NCI-H128 (cell line): ENCODE data around the gene CASD1.

Experiments used
- DNase-seq: peaks from one replicate; lab custom pipeline; 2025; ENCODE audit not compliant: unreplicated experiment; lab: John Stamatoyannopoulos, UW

Gene CASD1

DNA sequence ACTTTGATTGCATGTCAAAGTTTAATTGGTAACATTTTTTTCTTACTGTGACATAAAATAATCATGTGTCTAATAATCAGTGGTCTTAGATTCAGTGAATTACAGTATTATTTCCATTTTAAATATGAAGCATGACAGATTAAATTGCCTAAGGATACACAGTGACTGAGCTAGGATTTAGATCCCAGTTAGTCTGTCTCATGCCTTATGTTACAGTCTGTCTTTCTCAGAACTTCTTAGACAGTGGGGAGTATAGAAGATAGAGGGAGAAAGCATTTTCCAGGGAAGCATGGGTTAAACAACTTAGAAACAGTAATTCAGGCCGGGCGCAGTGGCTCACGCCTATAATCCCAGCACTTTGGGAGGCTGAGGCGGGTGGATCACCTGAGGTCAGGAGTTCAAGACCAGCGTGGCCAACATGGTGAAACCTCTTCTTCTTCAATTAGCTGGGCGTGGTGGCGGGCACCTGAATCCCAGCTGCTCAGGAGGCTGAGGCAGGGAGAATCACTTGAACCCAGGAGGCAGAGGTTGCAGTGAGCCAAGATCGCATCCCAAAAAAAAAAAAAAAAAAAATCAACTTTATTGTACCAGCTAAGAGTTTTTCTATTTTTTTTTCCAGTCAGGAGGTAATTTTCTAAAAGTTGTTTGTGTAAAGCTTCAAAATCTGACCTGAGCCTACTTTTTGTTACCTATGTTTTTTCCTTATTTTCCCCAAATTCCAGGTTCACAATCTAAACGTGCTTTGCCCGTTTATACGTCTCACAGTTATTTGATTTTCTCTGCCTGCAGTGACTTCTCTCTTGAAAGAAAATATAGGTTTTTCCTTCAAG lies 3.3 kb downstream of the CASD1 start:
- no peak for DNase-seq

DNA sequence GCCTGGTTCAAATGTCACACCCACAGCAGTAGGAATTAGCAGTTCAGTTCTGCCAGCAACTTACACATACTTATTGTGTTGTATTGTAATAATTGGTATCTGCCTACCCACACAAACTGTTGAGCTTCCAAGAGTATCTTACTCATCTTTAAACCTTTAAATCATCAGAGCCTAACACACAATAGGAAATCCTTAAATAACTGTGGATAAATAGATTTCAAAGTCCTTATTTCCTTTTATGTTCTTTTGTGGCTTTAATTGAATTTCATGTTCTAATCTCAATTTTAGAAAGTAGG lies 3.9 kb downstream of the CASD1 start:
- no peak for DNase-seq

DNA sequence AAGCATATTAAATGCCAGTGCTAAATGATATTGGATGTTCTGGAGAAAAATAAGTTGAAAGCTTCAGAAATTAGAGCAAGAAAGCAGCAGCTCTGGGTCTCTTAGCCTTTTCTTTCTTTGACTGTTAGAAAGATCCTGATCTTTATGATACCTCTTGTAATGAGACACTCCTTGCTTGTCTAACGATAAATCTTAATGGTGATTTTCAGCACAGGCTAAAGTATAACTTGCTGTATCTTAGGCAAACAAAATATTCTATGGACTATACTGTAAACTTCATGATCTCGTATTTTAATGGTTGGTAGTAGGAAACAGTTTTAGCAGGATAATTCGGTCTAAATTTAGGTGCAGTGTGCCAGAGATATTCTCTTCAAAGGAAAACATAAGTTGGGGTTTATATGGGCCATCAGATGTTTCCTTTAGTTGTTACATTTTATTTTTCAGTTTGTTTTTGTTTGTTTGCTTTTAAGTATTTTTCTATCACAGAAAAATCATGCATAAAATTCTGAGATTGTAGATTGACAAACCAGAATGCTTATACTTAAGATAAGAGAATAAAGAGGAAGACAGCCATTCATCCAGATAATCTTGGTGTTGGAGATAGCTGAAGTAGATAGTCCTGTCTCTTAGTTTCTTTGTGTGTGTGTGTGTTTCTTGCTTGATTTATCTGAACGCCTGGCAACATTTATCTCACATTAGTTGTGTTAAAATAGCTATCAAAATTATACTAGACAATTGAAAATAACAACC lies 4.7 kb downstream of the CASD1 start:
- no peak for DNase-seq

DNA sequence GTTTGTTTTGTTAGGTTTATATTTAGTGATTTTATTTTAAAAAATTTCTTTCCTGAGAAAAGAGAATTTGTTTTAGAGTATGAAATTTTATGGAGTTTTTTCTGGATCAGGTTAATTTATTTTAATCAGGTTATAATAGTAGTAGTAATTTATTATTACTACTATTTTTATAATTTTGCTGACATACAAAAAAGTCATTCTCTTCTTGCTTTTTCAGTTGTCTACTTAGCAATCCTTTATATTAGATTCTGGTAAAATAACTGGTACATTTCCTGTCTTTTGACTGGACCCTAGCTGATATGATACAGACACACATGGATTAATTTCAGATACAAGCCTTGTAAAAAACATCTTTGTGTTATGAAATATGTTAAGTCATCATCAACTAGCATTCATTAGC lies 5.3 kb downstream of the CASD1 start:
- no peak for DNase-seq

DNA sequence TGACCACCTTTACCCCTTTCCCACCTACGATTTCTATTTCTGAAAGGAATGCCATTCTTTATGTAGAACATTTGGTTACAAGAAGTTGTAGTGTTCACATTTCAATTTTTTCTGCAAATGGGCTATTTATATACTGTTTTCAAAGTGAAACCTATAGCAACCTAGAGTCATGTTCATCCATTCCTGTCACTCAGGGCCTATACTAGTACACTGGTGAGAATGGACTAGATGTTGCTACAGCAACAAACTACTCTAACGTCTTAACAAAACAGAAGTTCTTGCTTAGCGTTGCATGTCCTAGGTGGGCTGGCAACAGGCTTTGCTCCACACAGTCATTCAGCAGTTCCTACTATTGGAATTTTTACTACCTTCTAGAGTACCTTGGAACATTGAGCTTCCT lies 16.3 kb downstream of the CASD1 start:
- no peak for DNase-seq

DNA sequence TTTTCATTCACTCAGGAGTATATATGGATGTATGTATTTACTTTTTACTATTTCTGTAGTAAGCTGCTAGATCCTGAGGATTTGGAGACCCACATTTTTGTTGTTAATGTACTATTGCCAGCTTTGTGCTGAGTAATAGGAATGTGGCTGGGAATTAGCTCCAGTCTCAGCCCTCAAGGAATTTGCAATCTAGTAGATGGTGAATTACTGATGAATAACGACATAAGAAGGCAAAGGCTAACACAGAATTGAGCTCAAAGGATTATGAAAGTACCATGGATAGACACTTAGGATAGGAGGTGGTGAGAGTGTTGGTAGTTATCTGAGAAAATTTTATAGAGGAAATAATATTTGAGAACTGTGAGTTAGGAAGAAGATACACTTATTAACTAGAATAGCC lies 19.9 kb downstream of the CASD1 start:
- no peak for DNase-seq

DNA sequence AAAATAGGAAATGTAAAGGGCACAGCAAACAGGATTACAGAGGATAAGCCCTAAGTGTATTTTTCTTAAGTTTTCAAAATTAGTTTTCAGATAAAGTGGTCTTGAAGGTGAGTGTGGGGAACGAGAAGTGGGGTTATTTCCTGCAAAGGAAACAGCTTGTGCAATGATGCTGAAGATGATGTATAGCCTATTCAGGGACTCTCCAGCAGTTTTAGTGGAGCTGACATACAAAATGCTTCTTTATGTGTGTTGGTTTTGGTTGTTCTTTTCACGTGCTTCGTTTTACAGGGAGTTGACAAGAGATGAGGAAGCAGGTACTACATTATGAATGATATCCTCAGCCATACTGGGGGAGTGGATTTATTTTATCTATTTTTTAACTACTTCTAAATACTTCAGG lies 20.5 kb downstream of the CASD1 start:
- no peak for DNase-seq

DNA sequence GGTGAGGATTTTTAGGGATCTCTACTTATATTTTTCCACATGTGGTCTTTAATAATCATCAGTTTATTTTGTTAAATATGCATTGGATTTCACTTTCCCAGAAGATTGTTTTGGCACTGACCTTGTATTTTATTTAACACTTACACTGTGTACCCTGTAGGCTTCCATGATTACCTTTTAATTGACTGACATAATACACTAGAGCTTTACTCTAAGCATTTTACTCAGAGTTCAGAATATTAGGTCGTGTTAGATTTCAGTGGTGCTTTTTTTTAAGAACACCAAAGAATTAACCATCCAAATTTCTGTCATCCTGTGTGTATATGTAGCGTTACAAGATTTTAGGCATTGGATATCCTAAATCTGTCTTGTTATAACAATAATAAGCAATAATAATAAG lies 23.1 kb downstream of the CASD1 start:
- no peak for DNase-seq

DNA sequence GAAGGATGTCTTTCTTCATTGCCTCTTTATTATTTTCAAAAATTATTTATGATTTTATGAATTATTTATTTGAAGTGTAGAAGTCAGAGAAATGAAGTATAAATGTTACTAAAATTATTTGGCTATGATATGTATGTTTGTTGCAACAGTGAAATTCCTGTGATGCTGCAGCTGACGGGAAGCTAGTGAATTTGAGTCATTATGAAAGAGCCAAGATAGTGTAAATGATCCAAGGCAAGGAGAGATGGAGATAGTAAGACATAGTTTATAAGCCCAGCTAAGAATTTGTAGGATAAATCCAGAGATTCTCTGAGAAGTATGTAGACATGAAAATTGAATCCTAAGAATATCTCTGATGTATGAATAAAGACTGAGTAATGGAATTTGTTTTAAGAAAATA lies 30.8 kb downstream of the CASD1 start:
- no peak for DNase-seq

DNA sequence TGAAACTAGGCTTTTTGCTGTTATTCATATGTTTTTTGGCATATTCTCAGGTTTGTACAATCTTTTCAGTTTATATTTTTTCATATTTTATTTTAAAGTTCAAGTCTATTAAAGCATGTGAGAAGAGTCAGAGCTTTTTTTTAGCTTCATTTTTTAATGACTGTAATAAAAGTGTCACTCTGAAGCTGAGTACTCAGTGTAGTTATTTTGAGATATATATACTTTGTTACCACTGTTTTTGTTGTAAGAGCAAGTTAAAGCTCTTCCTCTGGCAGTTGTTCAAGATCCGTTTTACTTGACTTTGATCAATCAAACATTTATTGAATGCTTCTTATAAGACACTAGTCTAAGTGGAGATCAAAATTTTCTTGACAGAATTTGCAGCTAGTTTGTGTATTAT lies 37.5 kb downstream of the CASD1 start:
- DNase-seq = no peak

DNA sequence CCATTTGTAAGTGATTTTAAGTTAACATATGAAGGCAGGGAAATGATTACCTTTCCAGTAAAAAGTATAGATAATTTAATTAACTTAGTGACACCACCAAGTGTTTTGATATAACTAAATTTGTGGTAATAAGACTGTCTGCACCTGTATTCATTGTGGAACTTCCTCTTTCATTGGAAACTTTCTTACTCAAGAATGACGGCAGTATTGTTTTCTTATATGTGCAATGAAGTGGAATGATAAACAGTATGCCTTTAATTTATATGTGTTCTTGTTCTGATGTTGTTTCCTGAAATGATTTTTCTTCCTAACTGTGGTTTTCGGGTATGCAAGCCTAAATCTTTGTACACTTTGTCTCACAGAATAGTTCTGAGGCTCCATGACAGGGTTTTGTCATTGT lies 46.4 kb downstream of the CASD1 start:
- DNase-seq = no peak

DNA sequence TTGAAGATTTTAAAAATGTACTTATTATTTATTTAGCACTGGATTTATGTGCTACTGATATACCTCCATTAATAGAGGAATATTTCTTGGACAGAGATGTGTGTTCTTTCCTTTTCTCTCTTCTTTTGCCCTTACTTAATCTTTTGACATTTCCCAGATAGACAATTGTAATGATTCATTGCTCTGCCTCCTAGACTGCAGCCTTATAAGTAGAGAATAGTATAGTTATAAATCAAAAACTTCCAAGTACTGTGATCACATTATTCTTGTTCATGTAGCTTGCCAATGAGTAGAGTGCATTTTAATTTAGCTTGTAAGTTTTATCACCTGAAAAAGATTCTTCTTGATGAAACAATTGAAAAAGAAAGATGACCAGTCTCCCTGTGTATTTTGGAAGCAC lies 47.6 kb downstream of the CASD1 start:
- no peak for DNase-seq

DNA sequence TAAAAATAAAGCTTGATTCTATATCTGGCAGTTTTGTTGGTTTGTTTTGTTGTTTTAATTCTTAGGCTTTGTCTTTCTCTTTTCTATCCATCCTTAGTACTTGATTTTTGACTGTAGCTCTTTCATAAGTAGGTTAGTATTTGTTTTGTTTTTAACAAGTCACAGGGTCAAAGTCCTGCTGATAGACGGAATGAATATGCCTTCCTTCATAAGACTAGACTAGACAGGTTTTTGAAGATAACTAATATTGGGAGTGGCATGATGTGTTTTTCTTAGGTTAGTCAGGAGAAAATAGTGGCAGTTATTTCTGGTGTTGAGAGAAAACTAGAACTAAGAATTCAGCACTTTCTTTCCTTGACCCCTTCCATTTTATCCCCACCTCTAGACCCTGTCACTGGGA lies 50.4 kb downstream of the CASD1 start:
- DNase-seq = no peak

DNA sequence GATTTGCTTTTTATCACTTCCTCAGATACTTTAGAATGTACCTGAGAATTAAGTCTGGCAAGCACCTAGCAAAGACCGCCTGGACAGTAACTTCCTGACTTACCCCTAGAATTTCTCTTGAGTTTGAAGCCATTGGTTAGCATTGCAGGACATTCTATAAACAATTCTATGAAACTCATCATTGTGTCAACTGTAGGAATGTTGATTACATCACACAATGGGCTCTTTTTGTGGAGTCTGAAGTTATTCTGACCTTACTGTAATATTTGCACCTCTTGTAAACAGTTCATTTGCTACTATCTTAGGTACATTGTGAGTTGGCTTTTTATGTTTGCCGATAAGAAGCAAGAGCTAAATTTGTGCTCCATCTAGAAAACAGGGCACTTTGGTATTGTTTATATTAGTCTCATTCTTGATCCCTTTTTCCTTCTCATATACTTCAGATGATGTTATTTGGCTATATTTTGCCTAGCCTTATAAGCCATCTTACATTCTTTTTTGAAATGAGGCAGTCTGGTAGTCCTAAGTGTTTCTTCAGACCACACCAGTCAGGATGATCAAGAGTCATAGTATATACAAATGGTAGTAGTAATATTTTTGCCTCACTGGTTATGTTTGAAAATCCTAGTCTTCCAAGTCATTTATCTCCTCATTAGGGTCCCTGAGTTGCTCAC lies 52.4 kb downstream of the CASD1 start:
- no peak for DNase-seq

DNA sequence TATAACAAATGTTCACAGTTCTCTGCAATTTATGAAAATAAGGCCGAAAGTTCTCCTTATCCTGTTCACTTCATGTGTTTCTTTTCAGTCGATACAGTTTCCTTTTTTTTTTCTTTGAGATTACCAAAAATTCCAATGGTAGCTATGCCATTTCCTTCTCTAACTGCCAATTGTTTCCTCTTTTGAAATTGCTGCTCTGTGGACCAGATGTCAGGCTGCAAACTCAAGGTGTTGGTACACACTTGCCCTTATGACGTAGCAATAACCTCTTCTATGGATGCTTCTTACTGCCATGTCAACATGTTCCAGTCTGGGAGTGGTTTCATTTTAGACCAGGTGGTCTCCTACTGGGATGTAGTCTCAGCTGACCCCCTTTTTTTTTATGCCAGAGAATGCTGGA lies 52.9 kb downstream of the CASD1 start:
- no peak for DNase-seq

DNA sequence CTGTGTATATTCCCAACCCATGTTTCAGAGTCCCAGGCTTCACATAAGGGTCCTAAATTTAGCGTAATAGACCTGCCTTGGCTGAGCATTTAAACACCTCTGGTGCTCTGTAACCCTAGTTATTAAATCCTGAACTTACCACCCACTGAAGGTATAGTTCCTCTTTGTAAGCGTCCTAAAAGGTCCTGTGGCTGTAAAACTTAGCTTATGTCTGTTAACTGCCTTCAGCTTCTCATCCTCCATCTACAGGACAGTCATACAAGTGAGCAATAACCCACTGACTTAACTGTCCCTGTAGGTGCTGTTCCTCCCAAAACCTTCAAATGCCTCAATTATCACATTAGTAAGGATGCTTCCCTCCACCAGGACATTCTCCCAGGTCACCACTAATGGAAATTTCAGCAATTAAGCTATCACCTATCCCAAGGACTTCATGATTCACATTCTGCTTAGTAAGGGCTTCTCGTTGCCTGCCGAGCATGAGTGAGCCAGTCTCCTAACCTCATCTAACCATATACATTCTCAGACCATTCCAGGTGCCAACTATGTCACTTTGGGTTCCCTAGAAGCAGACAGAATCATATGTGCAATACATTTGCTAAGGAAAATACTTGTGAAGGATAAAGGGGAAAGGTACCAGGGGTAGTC lies 55.8 kb downstream of the CASD1 start:
- DNase-seq = no peak

DNA sequence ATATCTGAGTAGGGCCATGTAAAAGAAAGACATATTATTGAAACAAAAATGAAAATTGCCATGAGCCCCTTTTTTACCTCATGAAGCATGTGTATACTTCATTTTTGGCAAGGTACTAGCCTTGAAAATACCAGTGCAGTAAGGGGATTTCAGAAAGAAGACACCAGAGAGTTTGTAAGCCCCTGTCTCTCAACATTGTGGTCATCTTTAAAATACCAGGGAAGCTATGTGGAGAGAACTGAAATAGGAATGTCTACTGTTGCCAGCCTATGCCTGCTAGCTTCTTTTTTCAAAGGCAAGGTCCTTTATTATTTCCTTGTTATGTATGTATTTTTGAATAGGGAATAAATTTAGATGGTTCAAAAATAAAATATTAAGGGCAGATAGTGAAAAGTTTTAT lies 57.8 kb downstream of the CASD1 start:
- DNase-seq = no peak

DNA sequence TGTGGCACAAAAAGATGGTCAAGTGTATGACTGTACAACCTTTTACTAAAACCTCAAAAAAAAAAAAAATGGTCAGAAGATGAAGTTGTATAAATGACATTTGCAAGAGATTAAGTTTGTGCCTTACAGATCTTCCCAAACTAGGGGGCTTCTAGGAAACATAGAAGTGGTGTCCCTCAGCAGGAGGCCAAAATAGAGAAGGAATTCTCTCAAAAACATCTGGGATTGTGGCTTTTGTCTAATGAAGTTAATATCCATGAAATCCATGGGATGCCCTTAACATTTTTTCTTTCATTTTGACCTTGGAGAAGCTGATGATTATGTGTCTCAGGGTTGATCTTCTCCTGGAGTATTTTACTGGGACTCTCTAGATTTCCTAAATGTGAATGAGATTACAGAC lies 62.2 kb downstream of the CASD1 start:
- DNase-seq = no peak

DNA sequence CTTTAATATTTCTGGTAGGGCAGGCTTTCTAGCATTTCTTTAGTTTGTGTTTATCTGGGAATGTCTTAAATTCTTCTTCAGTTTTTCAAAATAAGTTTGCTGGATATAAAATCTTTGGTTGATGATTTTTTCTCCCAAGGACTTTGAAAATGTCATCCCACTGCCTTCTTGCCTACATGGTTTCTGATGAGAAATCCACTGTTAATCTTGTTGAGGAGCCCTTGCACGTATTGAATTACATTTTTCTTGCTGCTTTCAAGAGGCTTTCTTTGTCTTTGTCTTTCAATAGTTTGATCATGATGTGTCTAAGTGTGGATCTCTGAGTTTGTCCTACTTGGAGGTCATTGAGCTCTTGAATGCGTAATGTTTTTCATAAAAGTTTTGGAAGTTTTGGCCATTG lies 66.0 kb downstream of the CASD1 start:
- no peak for DNase-seq

DNA sequence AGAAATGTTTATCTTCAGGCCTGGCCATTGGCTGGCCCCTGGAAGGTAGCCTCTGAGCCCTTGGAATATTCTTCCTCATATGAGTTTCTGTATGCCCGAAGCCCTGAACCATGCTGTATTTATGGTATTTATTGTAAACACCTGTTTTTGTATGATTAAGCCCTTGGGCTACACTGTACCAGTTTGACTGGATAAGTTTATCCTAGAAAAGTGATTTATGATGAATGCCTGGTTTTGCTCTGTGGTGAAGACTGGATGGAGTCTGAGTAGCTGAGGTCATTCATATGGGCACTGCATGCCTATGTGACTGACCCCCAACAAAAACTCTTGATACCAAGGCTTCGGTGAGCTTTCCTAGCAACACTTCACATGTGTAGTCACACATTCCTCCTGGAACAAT lies 66.7 kb downstream of the CASD1 start:
- no peak for DNase-seq

DNA sequence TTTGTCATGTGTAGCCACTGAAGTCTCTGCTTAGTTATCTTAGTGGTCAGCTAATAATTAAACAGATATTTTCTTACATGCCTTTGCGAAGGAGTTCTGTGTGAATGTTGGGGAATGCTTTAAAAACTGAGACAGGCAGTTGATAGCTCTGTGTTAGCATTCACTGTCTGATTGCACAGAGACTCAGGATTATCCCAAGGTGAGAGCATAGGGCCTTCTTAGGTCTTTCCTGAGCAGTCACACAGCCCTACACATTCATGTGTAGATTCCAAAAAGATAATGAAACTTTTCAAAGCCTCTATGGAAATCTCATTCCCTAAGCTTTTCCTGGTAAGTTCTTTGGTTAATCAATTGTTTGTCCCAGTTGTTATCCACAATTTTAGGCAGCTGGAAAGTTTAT lies 67.7 kb downstream of the CASD1 start:
- DNase-seq = no peak

DNA sequence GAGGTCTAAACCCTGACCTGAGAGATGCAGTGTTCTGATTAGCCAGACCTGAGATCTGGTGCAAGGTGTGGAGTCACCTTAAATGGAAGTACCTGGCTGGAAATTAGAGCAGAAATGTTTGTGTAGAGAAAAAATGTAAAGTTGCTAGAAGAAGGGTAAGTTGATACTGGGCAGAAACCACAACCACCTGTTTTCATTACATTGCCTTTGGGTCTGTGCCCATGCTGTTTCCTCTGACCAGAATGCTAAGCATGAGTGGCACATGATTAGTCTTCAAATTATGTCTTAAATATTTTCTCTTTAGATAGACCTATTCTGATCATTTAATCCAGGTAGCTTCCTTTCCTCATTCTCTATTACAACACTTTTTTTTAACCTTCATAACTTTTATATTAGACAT lies 69.0 kb downstream of the CASD1 start:
- no peak for DNase-seq
